ENCODE results near the gene TRAPPC8. TPM values are rescaled to one million over a fixed set of nuclear protein-coding genes. Genes with fewer than 3 reads are reported as not detected.

TRAPPC8 gene
- total and polyA plus RNA-seq, 2 of the 13 experiments (the other 11 are each of a cell fraction or from before 2014, with no cell fraction given): 34.6 to 50.8 TPM

- no peak for TF ChIP-seq MED8 (CRISPR knock-in tag; IDR thresholded peaks at IDR 0.05; ENCODE audit: insufficient replicate concordance)
Observed at GRCh38 chr18:31795747-31796146, 147.2 kb downstream of the TRAPPC8 start (continued).

- no peaks in the 10 kb centered on the region for H3K9me3 ChIP-seq (ENCODE audit: low read length)
- TF ChIP-seq TBP (CRISPR knock-in tag; IDR thresholded peaks at IDR 0.05) (no peak), MLLT10 (CRISPR knock-in tag; IDR thresholded peaks at IDR 0.05) (no peak), HNF4G (IDR thresholded peaks at IDR 0.05; ENCODE audit: borderline replicate concordance, low read depth, low read length) (no peak), HNF4G (CRISPR knock-in tag; IDR thresholded peaks at IDR 0.05; ENCODE audit: borderline replicate concordance, low read depth) (no peak), HNF1A (IDR thresholded peaks at IDR 0.05; ENCODE audit: low read depth) (no peak), HNF1A (CRISPR knock-in tag; IDR thresholded peaks at IDR 0.05; ENCODE audit: borderline replicate concordance) (no peak), ZNF432 (CRISPR knock-in tag; IDR thresholded peaks at IDR 0.05; ENCODE audit: borderline replicate concordance) (no peak), GATA4 (IDR thresholded peaks at IDR 0.05; ENCODE audit: borderline replicate concordance, low read depth) (no peak), ZNF780A (CRISPR knock-in tag; IDR thresholded peaks at IDR 0.05) (no peak), PREB (CRISPR knock-in tag; IDR thresholded peaks at IDR 0.05) (no peak), ZNF20 (CRISPR knock-in tag; IDR thresholded peaks at IDR 0.05) (no peak), HNF1B (CRISPR knock-in tag; IDR thresholded peaks at IDR 0.05) (no peak), ZEB1 (IDR thresholded peaks at IDR 0.05; ENCODE audit: insufficient replicate concordance, low read depth) (no peak), ZFP91 (CRISPR knock-in tag; IDR thresholded peaks at IDR 0.05; ENCODE audit: borderline replicate concordance) (no peak), ZNF567 (CRISPR knock-in tag; IDR thresholded peaks at IDR 0.05; ENCODE audit: borderline replicate concordance) (no peak)
- no peak overlapping the region for H3K4me2 ChIP-seq (ENCODE audit: low read depth, low read length)
- no peak overlapping the region for H3K27ac ChIP-seq (ENCODE audit: extremely low read length, insufficient read depth, low read length)
- H2AFZ ChIP-seq (ENCODE audit: low read length): no peak overlapping the region
- no TSS peak for BruUV-seq (replicated peaks)
- POLR2A ChIA-PET: no interaction called here
- no peaks in the 10 kb centered on the region for H3K36me3 ChIP-seq (replicated peaks in 1 of 2; ENCODE audit: control insufficient read depth in 1 of 2, insufficient read depth in 2 of 2, low read length in 2 of 2)
- DNase-seq (ENCODE audit: low spot score): no peak
- 0 out of 5 replicates have a peak, but pooled peaks cover 0 to 3% of the 10 kb centered on the region in 2 experiments for H3K27me3 ChIP-seq (ENCODE audit: control insufficient read depth in 1 of 2, insufficient read depth in 2 of 2, low read length in 2 of 2)
- H3K9ac ChIP-seq (ENCODE audit: insufficient read depth, low read depth, low read length): no peak overlapping the region
- ATAC-seq: no peak
- no peaks in the 10 kb centered on the region for H3K79me2 ChIP-seq (ENCODE audit: insufficient read depth, low read length)
- CTCF ChIA-PET (ENCODE audit: low intra/inter-chr PET ratio, low total read pairs): no interaction called here
- FAIRE-seq: no peak
- H3K4me3 ChIP-seq (replicated peaks in 1 of 3; ENCODE audit: insufficient read depth in 1 of 3, low read depth in 2 of 3, low read length in 3 of 3): no peak overlapping the region
- intact Hi-C loops (cut with micrococcal nuclease; ENCODE audit: unreplicated experiment) (no loop called here), in situ Hi-C loops (cut with HindIII; ENCODE audit: extremely low pct_ligation_motif_present, low pct_unique_long_range_greater_than_20kb) (no loop called here)
- H3K4me1 ChIP-seq (ENCODE audit: insufficient read depth, low read length): peaks cover 32% of the 10 kb centered on the region
- no peaks in the 10 kb centered on the region for H4K20me1 ChIP-seq (ENCODE audit: insufficient read depth, low read length)
Observed at GRCh38 chr18:31793531-31793930, 149.4 kb downstream of the TRAPPC8 start.
